Measurements from ENCODE around the gene INSYN2B. TPM values are rescaled to one million over a fixed set of nuclear protein-coding genes. Genes with fewer than 3 reads are reported as not detected.

Gene INSYN2B
- total RNA-seq, 1 donor from 2014 or later, result 0.25 TPM

GRCh38 chr5:169904059-169904458 is 76.2 kb downstream of the INSYN2B start:
- H3K27me3 ChIP-seq, result no peaks in the 10 kb centered on the region
- DNase-seq (ENCODE audit: extremely low spot score in 2 of 2), result no peak
- H3K27ac ChIP-seq, result no peak overlapping the region
- H3K9me3 ChIP-seq, result no peaks in the 10 kb centered on the region
- TF ChIP-seq CTCF (IDR thresholded peaks at IDR 0.05) (no peak), POLR2A (IDR thresholded peaks at IDR 0.05) (no peak), POLR2AphosphoS5 (IDR thresholded peaks at IDR 0.05; ENCODE audit: insufficient read depth in 1 of 2, low read depth in 1 of 2) (no peak)
- no peaks in the 10 kb centered on the region for H3K4me1 ChIP-seq
- intact Hi-C loops (cut with DNase I), result no loop called here
- H3K4me3 ChIP-seq, result no peak overlapping the region
- H3K36me3 ChIP-seq, result no peaks in the 10 kb centered on the region

GRCh38 chr5:169901896-169902295 is 78.4 kb downstream of the INSYN2B start:
- Histone ChIP-seq H3K9me3 (no peaks in the 10 kb centered on the region), H3K4me3 (no peak overlapping the region), H3K36me3 (no peaks in the 10 kb centered on the region), H3K27ac (no peak overlapping the region), H3K4me1 (no peaks in the 10 kb centered on the region), H3K27me3 (no peaks in the 10 kb centered on the region)
- intact Hi-C loops (cut with DNase I), result no loop called here
- TF ChIP-seq POLR2AphosphoS5 (IDR thresholded peaks at IDR 0.05; ENCODE audit: insufficient read depth in 1 of 2, low read depth in 1 of 2) (no peak), CTCF (IDR thresholded peaks at IDR 0.05) (no peak), POLR2A (IDR thresholded peaks at IDR 0.05) (no peak)
- no peak for DNase-seq (ENCODE audit: extremely low spot score in 2 of 2)

- TF ChIP-seq POLR2AphosphoS5 (IDR thresholded peaks at IDR 0.05; ENCODE audit: insufficient read depth in 1 of 2, low read depth in 1 of 2) (no peak), POLR2A (IDR thresholded peaks at IDR 0.05) (no peak), CTCF (IDR thresholded peaks at IDR 0.05) (no peak)
- no peak overlapping the region for H3K27ac ChIP-seq
- H3K27me3 ChIP-seq, result no peaks in the 10 kb centered on the region
- no peaks in the 10 kb centered on the region for H3K9me3 ChIP-seq
- no peak overlapping the region for H3K4me3 ChIP-seq
- intact Hi-C loops (cut with DNase I), result no loop called here
- no peak for DNase-seq (ENCODE audit: extremely low spot score in 2 of 2)
- H3K4me1 ChIP-seq, result no peaks in the 10 kb centered on the region
- H3K36me3 ChIP-seq, result no peaks in the 10 kb centered on the region
These were observed 82.8 kb downstream of the INSYN2B start for GRCh38 chr5:169897481-169897880.

GRCh38 chr5:169895926-169896325 is 84.4 kb downstream of the INSYN2B start:
- no peak for TF ChIP-seq CTCF (IDR thresholded peaks at IDR 0.05)
- no peak for TF ChIP-seq POLR2A (IDR thresholded peaks at IDR 0.05)
- no peak for TF ChIP-seq POLR2AphosphoS5 (IDR thresholded peaks at IDR 0.05; ENCODE audit: insufficient read depth in 1 of 2, low read depth in 1 of 2)
- Histone ChIP-seq H3K4me1 (no peaks in the 10 kb centered on the region), H3K27me3 (no peaks in the 10 kb centered on the region), H3K9me3 (no peaks in the 10 kb centered on the region), H3K27ac (no peak overlapping the region), H3K36me3 (no peaks in the 10 kb centered on the region), H3K4me3 (no peak overlapping the region)
- DNase-seq (ENCODE audit: extremely low spot score in 2 of 2), result no peak
- intact Hi-C loops (cut with DNase I), result no loop called here

- Histone ChIP-seq H3K4me3 (no peak overlapping the region), H3K36me3 (no peaks in the 10 kb centered on the region), H3K27ac (no peak overlapping the region), H3K9me3 (no peaks in the 10 kb centered on the region), H3K27me3 (no peaks in the 10 kb centered on the region), H3K4me1 (no peaks in the 10 kb centered on the region)
- no peak for DNase-seq (ENCODE audit: extremely low spot score in 2 of 2)
- intact Hi-C loops (cut with DNase I), result no loop called here
- no peak for TF ChIP-seq CTCF (IDR thresholded peaks at IDR 0.05)
- TF ChIP-seq POLR2AphosphoS5 (IDR thresholded peaks at IDR 0.05; ENCODE audit: insufficient read depth in 1 of 2, low read depth in 1 of 2), result no peak
- no peak for TF ChIP-seq POLR2A (IDR thresholded peaks at IDR 0.05)
These were observed 86.7 kb downstream of the INSYN2B start for GRCh38 chr5:169893571-169893970.
